Mucosa of descending colon (tissue), 3 donors: ENCODE data around the gene SLC2A9. TPM values are rescaled to one million over a fixed set of nuclear protein-coding genes. Genes with fewer than 3 reads are reported as not detected.

ENCODE experiments used
- ATAC-seq: fragments of 200-7000 bp; cut with Tn5 transposase; one replicate; pipeline ENCODE4 v1.9.1; 2020; ENCODE audit warnings: mild to moderate bottlenecking, moderate library complexity
- DNase-seq, 3 donors: peaks; one replicate each; pipeline ENCODE4 v3.0.0-alpha.2; 2020
- H3K36me3 ChIP-seq: fragments of 200-600 bp; one replicate; pipeline ENCODE4 v1.8.0; 2021; ENCODE audit warnings: low read depth, mild to moderate bottlenecking
- H3K4me1 ChIP-seq: fragments of 200-600 bp; one replicate; pipeline ENCODE4 v1.8.0; 2021; ENCODE audit warnings: low read depth, mild to moderate bottlenecking
- H3K4me3 ChIP-seq: fragments of 200-600 bp; one replicate; pipeline ENCODE4 v1.8.0; 2021; ENCODE audit warnings: mild to moderate bottlenecking
- H3K9me3 ChIP-seq: fragments of 200-600 bp; one replicate; pipeline ENCODE4 v1.8.0; 2021; ENCODE audit warnings: mild to moderate bottlenecking
- CTCF ChIP-seq: fragments of 200-600 bp; IDR thresholded peaks from one replicate; pipeline ENCODE4 v1.8.0; 2022; ENCODE audit warnings: antibody characterized with exemption, mild to moderate bottlenecking
- intact Hi-C, 2 donors: fragments of 100-400 bp; cut with DNase I in 1 of 2; cut with micrococcal nuclease in 1 of 2; formaldehyde crosslinking; loops; one replicate each; pipeline versions ENCODE4 v1.11.0 to v1.11.1; 2022; cut with DNase I, micrococcal nuclease
- total RNA-seq, 3 donors: library from RNA; stranded (reverse); fragmentation: NEBNext Ultra II Directional in 2 of 3; extraction: Animal tissue kit (Norgen Biotek cat#: 25700) in 2 of 3; gene quantifications; one replicate each; pipeline versions ENCODE4 v1.2.1 to v1.2.4, GENCODE V29; 2021 to 2023
- donor health status: DM: no; HTN: no; CAD: no; lungs with moderate emphysema.
- donor health status: DM: no; HTN: no; CAD: no.
- donor health status: DM: no; HTN: yes; CAD: no.

SLC2A9 gene
- total RNA-seq, 3 donors from 2014 or later = 4.8 to 8.9 (median 8.1) TPM

GRCh38 chr4:9845791-9846493 is 175.4 kb downstream of the SLC2A9 start:
- ATAC-seq (no peak), DNase-seq (no peak)
- Histone ChIP-seq H3K4me3 (no peak overlapping the region), H3K4me1 (no peaks in the 10 kb centered on the region), H3K9me3 (peaks cover 4% of the 10 kb centered on the region), H3K36me3 (no peaks in the 10 kb centered on the region)
- intact Hi-C loops = no loop called here
- no peak for TF ChIP-seq CTCF

GRCh38 chr4:9841072-9841471 is 180.2 kb downstream of the SLC2A9 start:
- no peak for TF ChIP-seq CTCF
- no peak for ATAC-seq
- Histone ChIP-seq H3K4me3 (no peak overlapping the region), H3K36me3 (no peaks in the 10 kb centered on the region), H3K9me3 (peaks cover 10% of the 10 kb centered on the region), H3K4me1 (no peaks in the 10 kb centered on the region)
- no peak for DNase-seq
- intact Hi-C loops = no loop called here

DNA sequence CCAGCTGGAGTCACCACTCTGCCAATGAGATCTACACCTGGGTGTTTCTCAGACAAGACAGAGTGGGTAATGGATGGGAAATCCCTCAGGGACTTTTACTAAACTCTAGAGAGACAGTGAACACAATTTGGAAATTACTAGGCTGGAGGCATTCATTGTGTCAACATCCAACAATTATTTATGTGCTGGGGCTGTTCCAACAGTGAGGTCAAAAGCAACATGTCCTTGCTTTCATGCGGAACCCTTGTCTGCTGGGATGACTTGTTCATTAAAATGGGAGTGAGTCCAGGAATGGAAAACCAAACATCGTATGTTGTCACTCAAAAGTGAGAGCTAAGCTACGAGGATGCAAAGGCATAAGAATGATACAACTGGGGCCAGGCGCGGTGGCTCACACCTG is 185.9 kb downstream of the SLC2A9 start:
- ATAC-seq (no peak), DNase-seq (no peak)
- Histone ChIP-seq H3K9me3 (peaks cover under 1% of the 10 kb centered on the region), H3K4me1 (no peaks in the 10 kb centered on the region), H3K36me3 (no peaks in the 10 kb centered on the region), H3K4me3 (no peak overlapping the region)
- intact Hi-C loops = no loop called here
- no peak for TF ChIP-seq CTCF

- Histone ChIP-seq H3K9me3 (no peaks in the 10 kb centered on the region), H3K36me3 (no peaks in the 10 kb centered on the region), H3K4me3 (no peak overlapping the region), H3K4me1 (no peaks in the 10 kb centered on the region)
- DNase-seq (no peak), ATAC-seq (no peak)
- intact Hi-C loops = no loop called here
- no peak for TF ChIP-seq CTCF
These were observed 187.9 kb downstream of the SLC2A9 start for GRCh38 chr4:9833421-9833820.

DNA sequence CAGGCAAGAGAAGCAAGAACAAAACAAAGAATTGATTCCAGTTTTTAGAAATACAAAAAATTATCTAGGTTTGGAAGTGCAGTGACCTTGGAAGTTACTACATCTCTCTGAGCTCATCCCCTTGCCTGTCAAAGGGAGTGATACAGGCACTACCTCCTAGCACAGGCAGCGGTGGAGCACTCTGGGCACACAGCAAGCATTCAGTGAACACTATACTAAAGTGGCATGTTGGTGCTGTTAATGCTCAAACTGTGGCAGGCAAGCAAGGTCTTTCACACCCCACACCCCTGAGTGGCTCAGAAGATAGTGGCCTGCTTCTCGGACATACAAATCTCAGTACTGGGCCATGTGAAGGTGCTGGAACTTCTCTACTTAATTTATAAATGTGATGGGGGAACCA is 188.7 kb downstream of the SLC2A9 start:
- no peak overlapping the region for H3K4me3 ChIP-seq
- H3K9me3 ChIP-seq = no peaks in the 10 kb centered on the region
- no peaks in the 10 kb centered on the region for H3K4me1 ChIP-seq
- ATAC-seq (no peak), DNase-seq (no peak)
- H3K36me3 ChIP-seq = no peaks in the 10 kb centered on the region
- intact Hi-C loops = no loop called here
- no peak for TF ChIP-seq CTCF

DNA sequence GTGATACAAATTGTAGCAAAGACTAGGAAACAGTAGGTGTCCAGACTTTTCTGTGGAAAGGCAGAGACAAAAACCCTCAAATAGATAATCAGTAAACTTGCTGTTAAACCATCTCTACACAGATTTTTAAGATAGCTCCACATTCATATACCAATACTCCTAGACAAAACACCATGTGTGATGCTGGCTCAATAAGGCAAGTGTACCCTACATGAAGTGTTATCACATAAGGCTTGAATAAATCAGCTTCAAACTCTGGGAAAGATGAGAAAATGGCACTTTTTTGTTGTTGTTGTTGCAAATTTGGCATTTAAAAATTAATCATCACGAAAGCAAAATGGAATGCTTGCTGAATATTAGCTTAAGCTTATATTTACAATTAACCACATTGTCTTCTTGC is 194.7 kb downstream of the SLC2A9 start:
- TF ChIP-seq CTCF = no peak
- ATAC-seq (no peak), DNase-seq (no peak)
- Histone ChIP-seq H3K4me1 (no peaks in the 10 kb centered on the region), H3K36me3 (no peaks in the 10 kb centered on the region), H3K4me3 (no peak overlapping the region), H3K9me3 (no peaks in the 10 kb centered on the region)
- intact Hi-C loops = no loop called here
